Suprapubic skin (tissue), 4 donors: ENCODE results near the gene ARHGAP42.

Experiments used
- CTCF ChIP-seq, 2 donors: fragments of 200-600 bp in 1 of 2; fragments of 450-650 bp in 1 of 2; sonication (generic) in 1 of 2; IDR thresholded peaks; one replicate each; pipeline ENCODE4 v1.5.1; 2016 to 2019; ENCODE audit warnings: antibody characterized with exemption in 2 of 2, mild to moderate bottlenecking in 1 of 2, moderate library complexity in 1 of 2
- EP300 ChIP-seq: sonication (generic); formaldehyde crosslinking; IDR thresholded peaks from one replicate; pipeline ENCODE4 v1.6.1; 2017; ENCODE audit warnings: antibody characterized with exemption
- POLR2A ChIP-seq, 2 donors: fragments of 450-650 bp; IDR thresholded peaks; one replicate each; pipeline ENCODE4 v1.6.1; 2017; ENCODE audit warnings: antibody characterized with exemption in 2 of 2, mild to moderate bottlenecking in 2 of 2, moderate library complexity in 2 of 2
- POLR2AphosphoS5 ChIP-seq, 3 donors: sonication (generic); formaldehyde crosslinking; IDR thresholded peaks; one replicate each; pipeline ENCODE4 v1.6.1; 2017; ENCODE audit warnings: antibody characterized with exemption in 3 of 3

- TF ChIP-seq CTCF (IDR thresholded peaks at IDR 0.05) (no peak), POLR2AphosphoS5 (IDR thresholded peaks at IDR 0.05) (no peak), POLR2A (IDR thresholded peaks at IDR 0.05) (no peak), EP300 (no peak)
These were observed 227.5 kb downstream of the ARHGAP42 start for GRCh38 chr11:100914415-100915110.
